ENCODE data around the gene MTR. TPM values are rescaled to one million over a fixed set of nuclear protein-coding genes. Genes with fewer than 3 reads are reported as not detected.

MTR gene
- total and polyA plus RNA-seq, 9 of the 15 experiments (the other 6 are each of a cell fraction or from before 2014, with no cell fraction given) = 3.4 to 44.3 (median 20.3) TPM

- TF ChIP-seq ZNF518B (CRISPR knock-in tag; IDR thresholded peaks at IDR 0.05) (no peak), RERE (CRISPR knock-in tag; IDR thresholded peaks at IDR 0.05; ENCODE audit: borderline replicate concordance) (no peak), FOXA3 (CRISPR knock-in tag; conservative IDR thresholded peaks at IDR 0.05 in 1 of 2, IDR thresholded peaks at IDR 0.05 in 1 of 2) (no peak), NFYB (IDR thresholded peaks at IDR 0.05; ENCODE audit: extremely low read depth, insufficient read length) (no peak)
Observed at GRCh38 chr1:236823559-236823958, 28.5 kb downstream of the MTR start (continued).

Data from K562 (cell line).